ENCODE data around the gene SCUBE1.

Gene SCUBE1

GRCh38 chr22:43169310-43170130 is 173.7 kb downstream of the SCUBE1 start:
- no peak for DNase-seq

- no peak for DNase-seq
These were observed 174.5 kb downstream of the SCUBE1 start for GRCh38 chr22:43168471-43169309.

DNA sequence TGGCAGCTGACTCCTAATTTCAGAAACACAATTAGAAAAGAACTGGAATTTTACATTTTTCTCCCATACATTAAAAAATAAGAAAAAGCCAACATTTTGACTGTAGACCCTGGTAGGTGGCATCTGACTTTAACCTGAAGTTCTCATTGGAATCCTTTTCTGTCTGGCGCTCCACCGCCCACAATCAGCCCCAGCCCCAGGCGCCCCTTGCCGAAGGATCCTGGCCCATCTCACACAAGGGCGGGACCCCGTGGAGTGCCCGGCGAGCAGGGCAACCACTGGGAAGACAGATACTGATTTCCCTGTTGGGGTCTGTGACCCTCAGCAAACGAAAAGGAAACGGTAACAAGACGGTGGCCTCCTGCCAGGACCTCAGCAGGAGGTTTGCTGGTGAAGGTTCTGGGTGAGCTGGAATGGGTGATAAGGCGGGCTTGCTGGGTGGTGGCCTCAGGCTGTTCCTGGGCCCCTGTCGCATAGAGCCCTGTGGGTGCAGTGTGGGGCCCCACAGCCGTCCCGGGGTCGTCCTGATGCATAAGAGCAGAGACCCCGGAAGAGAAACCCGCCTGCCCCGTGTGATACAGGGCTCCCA is 176.1 kb downstream of the SCUBE1 start:
- no peak for DNase-seq

GRCh38 chr22:43166132-43166930 is 176.8 kb downstream of the SCUBE1 start:
- DNase-seq: no peak

DNA sequence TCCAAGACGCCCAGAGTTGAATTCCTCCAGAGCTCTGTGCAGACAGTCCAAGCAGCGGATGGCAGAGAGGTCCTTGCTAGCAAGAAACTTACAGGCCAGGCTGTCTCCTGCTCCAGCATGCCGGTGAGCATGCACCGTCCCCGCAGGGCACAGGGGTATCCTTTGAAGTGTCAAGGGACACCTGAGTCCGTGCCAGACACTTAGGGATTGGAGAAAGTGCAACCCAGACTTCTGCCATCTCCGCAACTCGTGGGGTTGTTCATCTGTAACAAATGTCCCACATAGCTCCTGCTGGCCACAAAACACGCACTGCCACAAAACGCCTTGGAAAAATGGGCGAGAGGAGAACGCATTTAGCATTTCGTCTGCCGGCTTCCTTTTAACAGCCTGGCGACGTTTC is 178.5 kb downstream of the SCUBE1 start:
- no peak for DNase-seq

DNA sequence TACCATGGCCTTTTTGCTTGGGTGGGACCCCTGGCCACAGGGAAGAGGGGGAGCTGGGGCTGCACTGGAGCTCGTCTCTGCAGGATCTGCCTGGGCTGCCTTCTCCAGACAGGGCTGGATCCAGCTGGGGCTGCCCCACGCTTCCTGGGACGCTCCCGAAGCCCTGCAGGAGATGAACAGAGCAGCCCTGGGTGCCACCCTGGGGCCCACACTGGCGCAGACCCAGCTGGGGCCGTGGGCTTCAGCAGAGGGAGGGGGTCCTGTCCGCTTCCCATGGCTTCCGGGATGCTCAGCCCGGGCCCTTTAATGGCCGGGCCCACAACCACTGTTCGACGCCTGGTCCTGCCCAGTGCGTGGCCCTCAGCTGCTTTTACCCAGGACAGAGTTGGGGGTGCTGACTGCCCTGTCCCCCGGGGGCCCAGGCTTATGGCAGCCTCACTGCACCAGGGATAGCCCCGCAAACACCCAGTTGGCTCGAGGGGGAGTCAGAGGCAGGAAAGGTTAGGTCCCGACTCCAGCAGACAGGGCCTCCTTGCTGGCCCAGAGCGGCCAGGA is 179.9 kb downstream of the SCUBE1 start:
- DNase-seq: no peak

DNA sequence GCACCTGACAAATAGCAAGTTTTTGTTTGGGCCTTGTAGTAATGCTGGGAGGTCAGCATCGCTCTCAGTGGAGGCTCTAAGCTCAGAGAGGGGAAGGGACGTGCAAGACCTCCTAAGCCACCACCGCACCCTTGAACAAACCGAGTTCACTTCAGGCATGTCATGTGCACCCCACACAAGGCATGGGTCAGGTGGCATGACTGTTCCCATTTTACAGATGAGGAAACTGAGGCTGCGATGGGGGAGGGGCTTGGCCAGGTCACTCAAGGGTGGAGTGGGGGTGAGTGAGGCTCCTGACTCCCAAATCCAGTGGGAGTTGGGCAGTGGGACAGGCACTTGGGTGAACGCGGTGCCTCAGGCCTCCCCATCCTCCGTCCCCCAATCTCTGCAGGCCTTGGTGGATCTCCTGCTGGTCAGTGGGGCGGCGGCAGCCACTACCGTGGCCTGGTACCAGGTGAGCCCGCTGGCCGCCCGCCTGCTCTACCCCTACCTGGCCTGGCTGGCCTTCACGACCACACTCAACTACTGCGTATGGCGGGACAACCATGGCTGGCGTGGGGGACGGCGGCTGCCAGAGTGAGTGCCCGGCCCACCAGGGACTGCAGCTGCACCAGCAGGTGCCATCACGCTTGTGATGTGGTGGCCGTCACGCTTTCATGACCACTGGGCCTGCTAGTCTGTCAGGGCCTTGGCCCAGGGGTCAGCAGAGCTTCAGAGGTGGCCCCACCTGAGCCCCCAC is 180.6 kb downstream of the SCUBE1 start:
- DNase-seq: no peak

- DNase-seq: no peak
These were observed 182.6 kb downstream of the SCUBE1 start for GRCh38 chr22:43160497-43161126.

DNA sequence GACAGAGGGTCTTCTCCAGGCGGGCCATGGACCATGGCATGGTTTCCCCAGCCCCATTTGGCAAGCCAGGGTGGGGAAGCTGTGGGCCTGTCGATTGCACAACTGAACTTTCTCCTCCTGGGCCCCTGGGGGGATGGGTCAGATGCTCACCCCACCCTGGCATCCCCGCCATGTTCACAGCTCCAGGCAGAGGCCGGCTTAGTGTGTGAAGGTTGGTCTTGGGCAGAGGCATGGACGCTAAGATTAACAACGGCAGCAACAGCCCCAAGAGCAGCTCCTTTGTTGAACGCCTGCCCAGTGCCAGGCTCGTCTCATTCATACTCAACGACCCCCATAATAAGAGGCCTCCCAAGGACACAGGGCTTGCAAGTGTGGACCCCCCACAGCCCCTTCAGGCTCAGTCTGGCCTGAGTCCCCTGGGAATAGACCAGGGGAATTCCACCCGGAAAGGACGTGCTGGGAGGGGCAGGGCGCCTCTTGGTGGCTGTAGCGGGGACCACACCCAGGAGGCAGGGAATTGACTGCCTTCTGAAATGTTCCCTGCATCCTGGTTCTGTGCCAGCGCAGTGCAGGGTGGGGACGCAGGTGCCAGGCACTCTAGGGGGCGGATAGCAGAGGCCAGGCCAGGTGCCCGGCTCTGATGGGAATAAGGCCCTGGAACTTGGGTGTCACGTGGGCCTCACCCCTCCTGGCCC is 183.5 kb downstream of the SCUBE1 start:
- DNase-seq: no peak

DNA sequence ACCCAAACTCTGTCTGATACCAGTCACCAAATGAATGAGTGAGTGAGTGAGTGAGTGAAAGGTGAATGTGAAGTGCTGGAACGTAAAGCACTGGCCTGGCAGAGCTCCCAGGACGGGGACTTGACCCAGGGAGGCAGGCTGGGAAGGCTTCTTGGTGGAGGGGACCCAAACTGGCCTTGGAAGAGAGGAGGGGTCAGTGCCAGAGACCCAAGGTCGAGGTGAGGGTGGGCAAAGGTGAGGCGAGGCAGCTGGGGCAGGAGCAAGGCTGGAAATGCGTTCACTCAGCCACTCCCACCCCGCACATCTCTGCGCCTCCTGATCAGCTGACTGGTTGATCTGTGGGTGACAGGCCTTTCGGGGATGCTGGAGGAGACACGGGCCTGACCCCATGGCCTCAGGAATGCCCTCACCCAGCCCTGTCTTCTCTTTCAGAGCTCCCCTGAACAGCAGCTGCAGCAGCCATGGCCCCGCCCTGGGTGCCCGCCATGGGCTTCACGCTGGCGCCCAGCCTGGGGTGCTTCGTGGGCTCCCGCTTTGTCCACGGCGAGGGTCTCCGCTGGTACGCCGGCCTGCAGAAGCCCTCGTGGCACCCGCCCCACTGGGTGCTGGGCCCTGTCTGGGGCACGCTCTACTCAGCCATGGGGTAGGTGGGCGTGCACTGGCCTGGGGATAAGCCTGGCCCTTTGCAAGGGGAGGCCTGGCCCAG is 184.2 kb downstream of the SCUBE1 start:
- no peak for DNase-seq

DNA sequence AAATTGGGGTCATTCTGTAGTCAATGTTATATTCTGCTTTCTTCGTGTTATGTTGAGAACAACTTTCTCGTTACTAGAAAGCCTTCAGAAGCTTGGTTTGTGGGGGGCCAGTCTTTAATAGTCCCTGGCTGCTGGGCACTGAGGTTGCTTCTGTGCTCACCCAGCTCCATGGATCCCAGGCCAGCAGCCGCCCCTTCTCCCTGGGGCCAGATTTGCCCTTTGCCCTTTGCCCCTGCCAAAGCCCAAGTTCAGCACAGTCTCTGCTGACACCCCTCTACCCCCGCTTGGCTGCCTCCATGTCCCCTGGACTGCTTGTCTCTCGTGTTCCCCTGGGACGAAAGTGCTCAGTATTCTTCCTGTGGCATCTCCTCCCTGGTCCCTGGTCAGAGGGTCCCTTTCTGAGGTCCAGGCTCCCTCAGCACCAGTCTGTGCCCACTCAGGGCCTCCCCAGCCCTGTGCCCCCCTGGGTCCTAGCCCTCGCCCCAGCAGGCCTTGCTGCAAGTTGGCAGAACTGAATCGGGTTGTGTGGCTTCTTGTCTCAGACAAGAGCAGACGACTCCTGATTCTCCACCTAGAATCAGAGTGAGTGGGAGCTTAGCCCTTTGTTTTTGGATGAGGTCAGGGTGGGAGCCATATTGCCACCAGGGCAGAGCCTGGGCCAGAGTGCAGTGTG is 185.2 kb downstream of the SCUBE1 start:
- DNase-seq: no peak

- DNase-seq: no peak
These were observed 186.8 kb downstream of the SCUBE1 start for GRCh38 chr22:43156413-43156812.

- DNase-seq: no peak
These were observed 187.4 kb downstream of the SCUBE1 start for GRCh38 chr22:43155789-43156188.

DNA sequence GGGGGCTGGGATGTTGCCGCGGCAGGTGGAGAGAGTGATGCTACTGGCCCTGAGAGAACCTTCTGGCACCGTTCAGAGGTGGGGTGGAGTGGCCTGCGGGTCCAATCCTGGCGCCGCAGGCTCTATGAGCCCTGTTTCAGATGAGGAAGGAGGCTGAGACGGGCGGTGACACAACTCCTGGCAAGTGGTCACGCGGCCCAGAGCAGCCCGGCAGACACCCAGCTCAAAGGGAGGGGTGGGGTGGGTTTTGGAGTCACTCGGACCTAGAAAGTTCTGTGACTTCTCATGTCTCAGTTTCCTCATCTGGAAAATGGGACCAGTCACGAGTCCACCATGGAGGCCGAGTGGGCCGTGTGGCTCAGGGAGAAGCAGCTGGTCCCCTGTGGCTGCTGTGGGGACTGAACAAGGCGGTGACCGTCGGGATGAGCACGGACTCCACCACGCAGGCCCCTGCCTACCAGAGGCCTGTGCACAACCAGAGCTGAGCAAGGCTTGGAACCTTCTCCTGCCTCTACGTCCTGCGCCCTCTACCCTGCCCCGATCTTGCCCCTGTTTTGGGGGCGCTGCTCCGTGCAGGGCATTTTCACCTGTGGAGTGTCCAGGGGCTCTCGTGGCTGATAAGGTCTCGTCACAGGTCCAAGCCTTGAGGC is 188.2 kb downstream of the SCUBE1 start:
- DNase-seq: no peak

- DNase-seq: no peak
These were observed 189.3 kb downstream of the SCUBE1 start for GRCh38 chr22:43153899-43154298.

DNA sequence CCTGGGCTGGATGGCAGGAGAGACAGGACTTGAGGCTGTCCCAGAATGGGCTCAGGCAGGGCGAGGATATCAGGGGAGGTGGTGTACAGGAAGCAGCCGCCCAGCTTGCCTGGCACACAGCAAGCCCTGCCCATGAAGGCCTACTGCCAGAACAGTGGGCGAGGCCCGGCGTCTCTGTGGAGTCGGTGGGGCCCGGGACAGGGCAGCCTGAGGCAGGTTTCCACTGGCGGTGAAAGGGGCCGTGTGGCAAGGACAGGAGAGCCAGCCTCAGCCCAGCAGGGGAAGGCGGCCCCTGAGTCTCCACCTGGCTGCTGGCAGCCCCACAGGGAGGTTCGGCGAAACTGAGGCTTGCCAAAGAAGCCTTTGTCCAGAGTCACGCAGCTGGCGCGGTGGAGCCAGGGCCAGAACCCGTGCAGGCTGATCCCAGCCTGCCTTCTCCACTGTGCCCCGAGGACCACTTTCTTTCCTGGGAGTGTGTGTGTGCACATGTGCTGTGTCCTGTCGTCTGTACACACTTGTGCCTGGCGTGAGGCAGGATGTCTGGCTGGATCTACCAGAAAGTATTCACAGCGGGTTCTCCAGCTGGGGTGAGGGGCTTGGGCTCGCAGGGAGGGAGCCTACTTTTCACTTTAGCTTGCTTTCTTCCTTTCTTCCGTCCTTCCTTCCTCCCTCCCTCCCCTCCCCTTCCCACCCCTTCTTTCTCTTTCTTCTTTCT is 190.7 kb downstream of the SCUBE1 start:
- no peak for DNase-seq

GRCh38 chr22:43152003-43152356 is 191.2 kb downstream of the SCUBE1 start:
- no peak for DNase-seq
